Measurements from ENCODE around the gene FATE1. TPM values are rescaled to one million over a fixed set of nuclear protein-coding genes. Genes with fewer than 3 reads are reported as not detected.

Gene FATE1
- total RNA-seq, 1 experiment from 2014 or later, result not detected

DNA sequence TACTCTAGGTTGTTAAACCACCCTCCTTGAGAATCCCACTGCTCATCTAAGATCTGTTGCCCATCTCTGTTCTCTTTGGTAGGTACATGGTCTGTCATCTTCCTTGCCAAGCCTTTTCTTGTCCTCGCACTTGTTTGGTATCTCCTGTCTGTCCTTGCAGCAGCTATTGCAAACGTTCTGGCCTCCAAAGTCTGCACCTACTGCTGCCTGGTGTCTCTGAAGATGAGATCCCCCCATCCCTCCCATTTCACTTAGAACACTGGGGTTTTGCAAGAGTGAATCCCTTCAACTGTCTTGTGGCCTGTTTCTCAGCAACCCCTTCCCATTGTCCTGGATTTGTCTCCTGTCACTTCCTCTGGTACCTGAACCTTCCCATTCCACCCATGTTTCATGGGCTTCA is 19.4 kb downstream of the FATE1 start:
- Histone ChIP-seq H3K4me1 (ENCODE audit: control insufficient read depth, insufficient read depth, low read length) (no peaks in the 10 kb centered on the region), H3K27me3 (ENCODE audit: control insufficient read depth, insufficient read depth, low read length) (no peaks in the 10 kb centered on the region; the same call in 1 of the 2 replicates), H3K9me3 (ENCODE audit: control insufficient read depth, insufficient read depth, low read depth, low read length) (no peaks in the 10 kb centered on the region), H3K36me3 (ENCODE audit: control insufficient read depth, insufficient read depth, low read length) (no peaks in the 10 kb centered on the region), H3K27ac (ENCODE audit: low read length) (no peak overlapping the region), H3K4me3 (ENCODE audit: low read depth in 2 of 2, low read length in 2 of 2) (no peak overlapping the region)
- ChIA-PET POLR2A (no interaction called here), CTCF (no interaction called here)
- DNase-seq (ENCODE audit: low read depth, low spot score) (no peak), ATAC-seq (no peak)
- no peak for TF ChIP-seq POLR2AphosphoS5 (IDR thresholded peaks at IDR 0.05; ENCODE audit: low read depth, low read length)
- TF ChIP-seq, protein P1, sequence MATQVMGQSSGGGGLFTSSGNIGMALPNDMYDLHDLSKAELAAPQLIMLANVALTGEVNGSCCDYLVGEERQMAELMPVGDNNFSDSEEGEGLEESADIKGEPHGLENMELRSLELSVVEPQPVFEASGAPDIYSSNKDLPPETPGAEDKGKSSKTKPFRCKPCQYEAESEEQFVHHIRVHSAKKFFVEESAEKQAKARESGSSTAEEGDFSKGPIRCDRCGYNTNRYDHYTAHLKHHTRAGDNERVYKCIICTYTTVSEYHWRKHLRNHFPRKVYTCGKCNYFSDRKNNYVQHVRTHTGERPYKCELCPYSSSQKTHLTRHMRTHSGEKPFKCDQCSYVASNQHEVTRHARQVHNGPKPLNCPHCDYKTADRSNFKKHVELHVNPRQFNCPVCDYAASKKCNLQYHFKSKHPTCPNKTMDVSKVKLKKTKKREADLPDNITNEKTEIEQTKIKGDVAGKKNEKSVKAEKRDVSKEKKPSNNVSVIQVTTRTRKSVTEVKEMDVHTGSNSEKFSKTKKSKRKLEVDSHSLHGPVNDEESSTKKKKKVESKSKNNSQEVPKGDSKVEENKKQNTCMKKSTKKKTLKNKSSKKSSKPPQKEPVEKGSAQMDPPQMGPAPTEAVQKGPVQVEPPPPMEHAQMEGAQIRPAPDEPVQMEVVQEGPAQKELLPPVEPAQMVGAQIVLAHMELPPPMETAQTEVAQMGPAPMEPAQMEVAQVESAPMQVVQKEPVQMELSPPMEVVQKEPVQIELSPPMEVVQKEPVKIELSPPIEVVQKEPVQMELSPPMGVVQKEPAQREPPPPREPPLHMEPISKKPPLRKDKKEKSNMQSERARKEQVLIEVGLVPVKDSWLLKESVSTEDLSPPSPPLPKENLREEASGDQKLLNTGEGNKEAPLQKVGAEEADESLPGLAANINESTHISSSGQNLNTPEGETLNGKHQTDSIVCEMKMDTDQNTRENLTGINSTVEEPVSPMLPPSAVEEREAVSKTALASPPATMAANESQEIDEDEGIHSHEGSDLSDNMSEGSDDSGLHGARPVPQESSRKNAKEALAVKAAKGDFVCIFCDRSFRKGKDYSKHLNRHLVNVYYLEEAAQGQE (IDR thresholded peaks at IDR 0.05; ENCODE audit: insufficient read depth in 1 of 2, low read depth in 2 of 2, low read length in 1 of 2), result no peak
- in situ Hi-C loops (cut with HindIII; ENCODE audit: low pct_unique_long_range_greater_than_20kb, low sequenced_read_pairs), result no loop called here
- BruUV-seq (replicated peaks), result no TSS peak
- intact Hi-C loops (cut with micrococcal nuclease; ENCODE audit: unreplicated experiment), result no loop called here

DNA sequence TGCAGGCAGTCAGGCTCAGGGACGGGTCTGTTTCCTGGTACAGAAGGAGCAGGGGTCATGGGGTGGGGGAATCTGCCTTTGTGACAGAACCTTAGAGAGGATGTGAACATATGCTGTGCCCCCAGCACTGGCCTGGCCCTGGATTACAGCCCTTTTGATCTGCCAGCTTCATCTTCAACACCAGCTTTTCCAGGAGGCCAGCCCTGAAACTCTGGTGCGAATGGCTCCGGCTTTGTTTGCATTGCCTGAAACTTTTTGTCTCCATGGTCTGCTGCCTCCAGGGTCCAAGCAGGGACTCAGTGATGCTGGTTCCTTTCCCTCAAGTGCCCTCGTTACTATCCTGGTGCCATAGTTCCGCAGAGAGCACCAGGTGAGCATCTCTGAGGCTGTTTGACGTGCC is 20.9 kb downstream of the FATE1 start:
- H3K4me1 ChIP-seq (ENCODE audit: control insufficient read depth, insufficient read depth, low read length), result no peaks in the 10 kb centered on the region
- H3K36me3 ChIP-seq (ENCODE audit: control insufficient read depth, insufficient read depth, low read length), result no peaks in the 10 kb centered on the region
- no peak overlapping the region for H3K27ac ChIP-seq (ENCODE audit: low read length)
- no peak overlapping the region for H3K4me3 ChIP-seq (ENCODE audit: low read depth in 2 of 2, low read length in 2 of 2)
- ChIA-PET CTCF (no interaction called here), POLR2A (no interaction called here)
- no peaks in the 10 kb centered on the region for H3K9me3 ChIP-seq (ENCODE audit: control insufficient read depth, insufficient read depth, low read depth, low read length)
- ATAC-seq (no peak), DNase-seq (ENCODE audit: low read depth, low spot score) (no peak)
- intact Hi-C loops (cut with micrococcal nuclease; ENCODE audit: unreplicated experiment), result no loop called here
- TF ChIP-seq, protein P1 (IDR thresholded peaks at IDR 0.05; ENCODE audit: insufficient read depth in 1 of 2, low read depth in 2 of 2, low read length in 1 of 2), result no peak
- no peak for TF ChIP-seq SIN3A (IDR thresholded peaks at IDR 0.05; ENCODE audit: borderline replicate concordance, insufficient read depth, low read depth, low read length)
- TF ChIP-seq POLR2AphosphoS5 (IDR thresholded peaks at IDR 0.05; ENCODE audit: low read depth, low read length), result no peak
- no peak for TF ChIP-seq TCF7L2 (IDR thresholded peaks at IDR 0.05; ENCODE audit: low read depth, low read length)
- TF ChIP-seq, protein P2, sequence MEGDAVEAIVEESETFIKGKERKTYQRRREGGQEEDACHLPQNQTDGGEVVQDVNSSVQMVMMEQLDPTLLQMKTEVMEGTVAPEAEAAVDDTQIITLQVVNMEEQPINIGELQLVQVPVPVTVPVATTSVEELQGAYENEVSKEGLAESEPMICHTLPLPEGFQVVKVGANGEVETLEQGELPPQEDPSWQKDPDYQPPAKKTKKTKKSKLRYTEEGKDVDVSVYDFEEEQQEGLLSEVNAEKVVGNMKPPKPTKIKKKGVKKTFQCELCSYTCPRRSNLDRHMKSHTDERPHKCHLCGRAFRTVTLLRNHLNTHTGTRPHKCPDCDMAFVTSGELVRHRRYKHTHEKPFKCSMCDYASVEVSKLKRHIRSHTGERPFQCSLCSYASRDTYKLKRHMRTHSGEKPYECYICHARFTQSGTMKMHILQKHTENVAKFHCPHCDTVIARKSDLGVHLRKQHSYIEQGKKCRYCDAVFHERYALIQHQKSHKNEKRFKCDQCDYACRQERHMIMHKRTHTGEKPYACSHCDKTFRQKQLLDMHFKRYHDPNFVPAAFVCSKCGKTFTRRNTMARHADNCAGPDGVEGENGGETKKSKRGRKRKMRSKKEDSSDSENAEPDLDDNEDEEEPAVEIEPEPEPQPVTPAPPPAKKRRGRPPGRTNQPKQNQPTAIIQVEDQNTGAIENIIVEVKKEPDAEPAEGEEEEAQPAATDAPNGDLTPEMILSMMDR (IDR thresholded peaks at IDR 0.05), result no peak
- in situ Hi-C loops (cut with HindIII; ENCODE audit: low pct_unique_long_range_greater_than_20kb, low sequenced_read_pairs), result no loop called here
- BruUV-seq (replicated peaks), result no TSS peak
- H3K27me3 ChIP-seq (ENCODE audit: control insufficient read depth, insufficient read depth, low read length), result no peaks in the 10 kb centered on the region; the same call in 1 of the 2 replicates
